Endothelial cell of umbilical vein (primary cell): ENCODE measurements around the gene SORCS2.

ENCODE experiments used
- CTCF ChIP-seq, 2 donors: IDR thresholded peaks; 1 replicate in 1 of 2; 2 replicates in 1 of 2; pipeline ENCODE4 v1.5.1; 2011; ENCODE audit warnings: low read length in 2 of 2, mild to moderate bottlenecking in 2 of 2, moderate library complexity in 2 of 2, control low read depth in 1 of 2, inconsistent platforms in 1 of 2, low read depth in 1 of 2; ENCODE audit not compliant: insufficient read depth in 1 of 2; ENCODE audit errors: extremely low read depth in 1 of 2
- GATA2 ChIP-seq: IDR thresholded peaks from 2 replicates; pipeline ENCODE4 v1.7.0; 2011; ENCODE audit warnings: low read depth, mild to moderate bottlenecking, moderate library complexity, mixed read lengths, low read length; ENCODE audit not compliant: insufficient read length, insufficient read depth
- JUN ChIP-seq: IDR thresholded peaks from 2 replicates; pipeline ENCODE4 v1.6.1; 2011; ENCODE audit warnings: borderline replicate concordance, low read depth; ENCODE audit not compliant: insufficient read length, insufficient read depth
- MYC ChIP-seq: IDR thresholded peaks from one replicate; pipeline ENCODE4 v1.6.1; 2011; ENCODE audit warnings: mild to moderate bottlenecking, low read depth, low read length
- POLR2A ChIP-seq: IDR thresholded peaks from 2 replicates; pipeline ENCODE4 v1.6.1; 2012; ENCODE audit warnings: low read depth, mild to moderate bottlenecking, control low read depth, low read length
- POLR2AphosphoS5 ChIP-seq: IDR thresholded peaks from 2 replicates; pipeline ENCODE4 v1.6.1; 2012; ENCODE audit warnings: low read depth, mild to moderate bottlenecking, control low read depth, low read length, moderate library complexity; ENCODE audit not compliant: insufficient read depth
- TF ChIP-seq, protein P1 (sequence below): IDR thresholded peaks from 2 replicates; pipeline ENCODE4 v1.6.1; 2011; ENCODE audit not compliant: insufficient read depth, insufficient read length

DNA sequence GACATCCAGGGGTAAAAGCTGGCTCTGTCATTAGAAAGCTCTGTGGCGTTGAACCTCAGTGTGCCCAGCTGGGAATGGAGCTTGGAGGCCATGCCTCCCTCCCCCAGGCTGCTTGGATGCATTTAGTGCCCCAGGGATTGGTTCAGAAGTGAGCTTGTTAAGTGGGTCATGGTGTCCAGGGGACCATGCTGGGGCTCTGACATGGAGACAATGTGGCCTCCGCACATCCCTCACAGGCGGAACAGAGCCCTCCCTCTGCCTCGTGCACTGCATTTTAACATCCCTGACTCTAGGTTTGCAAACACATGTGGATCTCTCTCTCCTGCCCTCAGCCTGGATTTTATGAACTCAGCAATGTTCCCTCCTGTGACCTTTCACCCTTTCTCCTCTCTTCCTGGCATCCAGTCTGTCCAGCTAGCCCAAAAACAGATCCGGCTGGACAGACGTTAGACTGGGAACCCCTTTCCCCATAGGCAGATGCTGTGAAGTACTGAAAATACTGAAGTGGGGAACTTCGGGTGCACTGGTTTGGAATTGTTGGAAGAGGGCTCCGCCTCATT lies 81.5 kb downstream of the SORCS2 start:
- TF ChIP-seq CTCF (IDR thresholded peaks at IDR 0.05; ENCODE audit: extremely low read depth in 1 of 2, insufficient read depth in 1 of 2, low read depth in 1 of 2, low read length in 2 of 2): no peak
- TF ChIP-seq POLR2A: no peak
- TF ChIP-seq JUN: no peak
- TF ChIP-seq, protein P1, sequence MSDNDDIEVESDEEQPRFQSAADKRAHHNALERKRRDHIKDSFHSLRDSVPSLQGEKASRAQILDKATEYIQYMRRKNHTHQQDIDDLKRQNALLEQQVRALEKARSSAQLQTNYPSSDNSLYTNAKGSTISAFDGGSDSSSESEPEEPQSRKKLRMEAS: no peak
- no peak for TF ChIP-seq GATA2
- no peak for TF ChIP-seq POLR2AphosphoS5
- no peak for TF ChIP-seq MYC
